K562 (cell line): Measurements from ENCODE around the gene RAD17.

Source experiments
- C11orf30 ChIP-seq: fragments of 450-650 bp; IDR thresholded peaks from 2 replicates; pipeline ENCODE4 v1.6.1; 2016; ENCODE audit warnings: low read depth, mild to moderate bottlenecking
- CREB3L1 ChIP-seq: fragments of 450-650 bp; IDR thresholded peaks from 2 replicates; pipeline ENCODE4 v1.6.1; 2014; ENCODE audit warnings: low read depth, mild to moderate bottlenecking, moderate library complexity, borderline replicate concordance
- FOXK2 ChIP-seq, 2 experiments: fragments of 450-650 bp; IDR thresholded peaks in 1 of 2; conservative IDR thresholded peaks in 1 of 2; 2 replicates each; pipeline ENCODE4 v1.6.1; 2016; ENCODE audit warnings: low read depth in 2 of 2, mild to moderate bottlenecking in 1 of 2
- GABPA ChIP-seq: fragments of 200-800 bp; sonication (Bioruptor generic); conservative IDR thresholded peaks from 2 replicates; pipeline ENCODE4 v1.6.1; 2016; ENCODE audit warnings: low read depth, missing genetic modification characterization, missing compliant biosample characterization
- JUN ChIP-seq, 2 experiments: sonication (generic) in 1 of 2; formaldehyde crosslinking in 1 of 2; IDR thresholded peaks; 2 replicates each; pipeline versions ENCODE4 v1.6.1 to v1.8.0; 2012 to 2022; ENCODE audit warnings: borderline replicate concordance in 2 of 2, mild to moderate bottlenecking in 2 of 2, improper control_type of control experiment in 1 of 2, low read depth in 1 of 2, low read length in 1 of 2, missing genetic modification reagents in 1 of 2
- MYC ChIP-seq, 2 experiments: fragments of 250-450 bp in 1 of 2; sonication (Bioruptor Pico) in 1 of 2; IDR thresholded peaks; 2 replicates each; pipeline versions ENCODE4 v1.5.1 to v1.6.1; 2012 to 2021; ENCODE audit warnings: low read depth in 2 of 2, borderline replicate concordance in 1 of 2, improper control_type of control experiment in 1 of 2, low read length in 1 of 2, mild to moderate bottlenecking in 1 of 2, moderate library complexity in 1 of 2
- NR2C1 ChIP-seq, 2 experiments: fragments of 450-650 bp; IDR thresholded peaks; 2 replicates each; pipeline ENCODE4 v1.6.1; 2017; ENCODE audit warnings: mild to moderate bottlenecking in 2 of 2, antibody characterized with exemption in 1 of 2, inconsistent platforms in 1 of 2, missing compliant biosample characterization in 1 of 2, missing genetic modification characterization in 1 of 2
- RNF2 ChIP-seq: sonication (generic); IDR thresholded peaks from 2 replicates; pipeline ENCODE4 v1.6.1; 2016
- TAF1 ChIP-seq: IDR thresholded peaks from 2 replicates; pipeline ENCODE4 v1.6.1; 2011; ENCODE audit warnings: mild to moderate bottlenecking, low read length, moderate library complexity; ENCODE audit not compliant: insufficient read depth, control insufficient read depth, severe bottlenecking; ENCODE audit errors: extremely low read depth
- TFE3 ChIP-seq: fragments of 450-650 bp; formaldehyde crosslinking; IDR thresholded peaks from 2 replicates; pipeline ENCODE4 v1.4.0; 2020; ENCODE audit warnings: mild to moderate bottlenecking, mixed read lengths

DNA sequence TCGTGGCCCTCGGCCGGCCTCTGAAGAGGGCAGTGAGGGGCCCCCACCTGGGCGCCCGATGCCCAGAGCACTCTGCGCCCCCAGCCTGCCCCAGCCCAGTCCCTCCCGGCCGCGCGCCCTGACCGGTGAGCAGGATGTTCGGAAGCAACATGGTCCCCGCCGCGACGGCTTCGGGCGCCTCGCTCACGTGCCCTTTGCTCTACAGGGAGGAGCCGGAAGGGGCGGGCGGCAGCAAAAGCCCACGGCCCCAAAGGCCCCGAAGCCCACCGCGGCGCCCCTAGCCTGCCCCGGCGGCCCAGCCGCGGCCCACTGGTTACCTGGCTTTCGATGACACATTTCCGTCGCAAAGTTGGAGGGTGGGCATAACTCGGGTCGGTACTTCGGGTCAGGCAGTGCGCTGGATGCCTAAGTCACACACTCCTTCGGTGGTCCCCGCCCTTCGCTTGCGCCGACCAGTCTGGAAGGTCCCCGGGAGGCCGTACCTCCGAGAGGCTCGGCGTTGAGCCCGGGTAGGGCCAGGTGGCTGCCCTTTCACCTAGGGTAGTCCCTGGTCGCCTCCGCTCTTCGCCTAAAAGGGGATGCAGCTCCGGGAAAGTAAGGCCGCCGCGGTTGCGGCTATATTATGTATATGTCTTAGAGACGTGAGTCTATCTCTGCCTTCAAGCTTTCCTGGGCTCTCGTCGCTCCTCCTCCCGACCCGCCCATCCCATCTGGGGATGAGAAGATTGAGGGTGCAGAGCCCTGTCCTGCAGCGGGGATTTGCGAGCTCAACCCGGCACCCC lies at the start of gene RAD17, which contains the start of the genes AK6 and TAF9:
- peak; percentile 77 for TF ChIP-seq TAF1
- TF ChIP-seq NR2C1 (IDR thresholded peaks at IDR 0.05): peak; percentile 88
- peak; percentile 89 for TF ChIP-seq NR2C1 (tag; IDR thresholded peaks at IDR 0.05)
- peak; percentile 52 for TF ChIP-seq TFE3
- TF ChIP-seq FOXK2 (conservative IDR thresholded peaks at IDR 0.05 in 1 of 2, IDR thresholded peaks at IDR 0.05 in 1 of 2; ENCODE audit: low read depth in 2 of 2): peak; percentile 71 to 76
- TF ChIP-seq MYC (IDR thresholded peaks at IDR 0.05; ENCODE audit: low read depth, low read length): peak; percentile 94
- TF ChIP-seq MYC (CRISPR knock-in tag; IDR thresholded peaks at IDR 0.05; ENCODE audit: borderline replicate concordance, low read depth): peak; percentile 67; the same call in 1 of the 2 replicates
- peak; percentile 90 for TF ChIP-seq GABPA (tag)
- TF ChIP-seq C11orf30: peak; percentile 97
- TF ChIP-seq JUN (IDR thresholded peaks at IDR 0.05; ENCODE audit: borderline replicate concordance, low read depth, low read length): no peak
- TF ChIP-seq JUN (CRISPR knock-in tag; IDR thresholded peaks at IDR 0.05; ENCODE audit: borderline replicate concordance): no peak; the same call in 1 of the 2 replicates
- peak; percentile 67 for TF ChIP-seq CREB3L1
- peak; percentile 90 for TF ChIP-seq RNF2
